IMR-90 (cell line): ENCODE measurements around the gene FBXO40.

Experiments
- CTCF ChIP-seq: conservative IDR thresholded peaks from 2 replicates; pipeline ENCODE4 v1.5.1; 2012; ENCODE audit warnings: mild to moderate bottlenecking, low read depth, low read length, improper control_type of control experiment
- POLR2A ChIP-seq: IDR thresholded peaks from 2 replicates; pipeline ENCODE4 v1.6.1; 2012; ENCODE audit warnings: mild to moderate bottlenecking, low read depth, low read length
- RAD21 ChIP-seq: IDR thresholded peaks from 2 replicates; pipeline ENCODE4 v1.6.1; 2012; ENCODE audit warnings: low read length, improper control_type of control experiment
- TF ChIP-seq, protein P1 (sequence below): fragments of 150-350 bp; IDR thresholded peaks from 2 replicates; pipeline ENCODE4 v1.6.1; 2016; ENCODE audit warnings: low read depth, mild to moderate bottlenecking, low read length, moderate library complexity, borderline replicate concordance

DNA sequence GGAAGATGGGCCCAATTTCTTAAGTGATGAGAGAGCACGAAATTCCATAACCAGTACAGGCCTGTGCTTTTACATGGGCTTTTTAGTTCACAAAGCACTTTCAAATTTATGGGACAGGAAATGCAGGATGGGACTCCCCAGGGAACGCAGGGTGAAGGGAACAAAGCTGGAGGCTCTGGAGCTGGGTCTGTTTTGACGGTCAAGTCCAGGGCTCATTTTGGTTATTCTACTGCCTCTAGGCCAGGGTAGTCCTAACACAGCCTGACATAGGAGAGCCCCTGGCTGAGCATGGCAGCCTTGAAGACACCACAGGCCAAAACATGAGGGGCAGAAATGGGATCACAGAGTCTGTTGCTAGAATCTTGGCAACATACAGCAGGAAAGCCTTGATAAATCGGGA lies 34.0 kb downstream of the FBXO40 start:
- TF ChIP-seq POLR2A (no peak), CTCF (no peak), RAD21 (no peak)
- TF ChIP-seq, protein P1, sequence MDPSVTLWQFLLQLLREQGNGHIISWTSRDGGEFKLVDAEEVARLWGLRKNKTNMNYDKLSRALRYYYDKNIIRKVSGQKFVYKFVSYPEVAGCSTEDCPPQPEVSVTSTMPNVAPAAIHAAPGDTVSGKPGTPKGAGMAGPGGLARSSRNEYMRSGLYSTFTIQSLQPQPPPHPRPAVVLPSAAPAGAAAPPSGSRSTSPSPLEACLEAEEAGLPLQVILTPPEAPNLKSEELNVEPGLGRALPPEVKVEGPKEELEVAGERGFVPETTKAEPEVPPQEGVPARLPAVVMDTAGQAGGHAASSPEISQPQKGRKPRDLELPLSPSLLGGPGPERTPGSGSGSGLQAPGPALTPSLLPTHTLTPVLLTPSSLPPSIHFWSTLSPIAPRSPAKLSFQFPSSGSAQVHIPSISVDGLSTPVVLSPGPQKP: no peak
